ENCODE measurements around the gene CFAP45.
A peak's percentile ranks its signal among the peaks of the same experiment; 100 is the strongest.

CFAP45 gene

DNA sequence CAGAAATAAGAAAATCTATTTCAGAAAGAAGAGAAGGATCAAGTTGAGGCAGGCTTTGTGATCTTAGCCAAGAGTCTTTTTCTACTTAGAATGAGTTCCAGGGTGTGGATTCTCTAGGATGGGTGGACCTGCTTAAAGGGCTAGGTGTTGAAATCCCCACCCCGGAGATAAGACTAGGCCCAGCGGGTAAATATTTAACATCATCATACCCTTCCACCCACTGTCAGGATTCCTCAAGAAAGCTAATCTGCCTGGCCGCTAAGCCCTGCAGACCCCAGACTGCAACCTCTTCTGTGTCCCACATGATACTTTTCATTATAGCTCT is 39.7 kb upstream of the CFAP45 start:
- Histone ChIP-seq H3K4me1 (ENCODE audit: insufficient read depth, poor library complexity, severe bottlenecking) (peaks cover 15% of the 10 kb centered on the region), H3K4me3 (ENCODE audit: severe bottlenecking) (no peak overlapping the region), H3K27ac (ENCODE audit: poor library complexity, severe bottlenecking) (no peak overlapping the region), H3K36me3 (ENCODE audit: low read depth) (no peaks in the 10 kb centered on the region), H3K9me3 (ENCODE audit: severe bottlenecking) (no peaks in the 10 kb centered on the region), H3K27me3 (ENCODE audit: insufficient read depth, poor library complexity, severe bottlenecking) (no peaks in the 10 kb centered on the region)
- no peak for ATAC-seq (ENCODE audit: low read depth)
- no peak for DNase-seq (ENCODE audit: low spot score)
- TF ChIP-seq, protein P1, sequence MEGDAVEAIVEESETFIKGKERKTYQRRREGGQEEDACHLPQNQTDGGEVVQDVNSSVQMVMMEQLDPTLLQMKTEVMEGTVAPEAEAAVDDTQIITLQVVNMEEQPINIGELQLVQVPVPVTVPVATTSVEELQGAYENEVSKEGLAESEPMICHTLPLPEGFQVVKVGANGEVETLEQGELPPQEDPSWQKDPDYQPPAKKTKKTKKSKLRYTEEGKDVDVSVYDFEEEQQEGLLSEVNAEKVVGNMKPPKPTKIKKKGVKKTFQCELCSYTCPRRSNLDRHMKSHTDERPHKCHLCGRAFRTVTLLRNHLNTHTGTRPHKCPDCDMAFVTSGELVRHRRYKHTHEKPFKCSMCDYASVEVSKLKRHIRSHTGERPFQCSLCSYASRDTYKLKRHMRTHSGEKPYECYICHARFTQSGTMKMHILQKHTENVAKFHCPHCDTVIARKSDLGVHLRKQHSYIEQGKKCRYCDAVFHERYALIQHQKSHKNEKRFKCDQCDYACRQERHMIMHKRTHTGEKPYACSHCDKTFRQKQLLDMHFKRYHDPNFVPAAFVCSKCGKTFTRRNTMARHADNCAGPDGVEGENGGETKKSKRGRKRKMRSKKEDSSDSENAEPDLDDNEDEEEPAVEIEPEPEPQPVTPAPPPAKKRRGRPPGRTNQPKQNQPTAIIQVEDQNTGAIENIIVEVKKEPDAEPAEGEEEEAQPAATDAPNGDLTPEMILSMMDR (IDR thresholded peaks at IDR 0.05; ENCODE audit: poor library complexity, severe bottlenecking): no peak

DNA sequence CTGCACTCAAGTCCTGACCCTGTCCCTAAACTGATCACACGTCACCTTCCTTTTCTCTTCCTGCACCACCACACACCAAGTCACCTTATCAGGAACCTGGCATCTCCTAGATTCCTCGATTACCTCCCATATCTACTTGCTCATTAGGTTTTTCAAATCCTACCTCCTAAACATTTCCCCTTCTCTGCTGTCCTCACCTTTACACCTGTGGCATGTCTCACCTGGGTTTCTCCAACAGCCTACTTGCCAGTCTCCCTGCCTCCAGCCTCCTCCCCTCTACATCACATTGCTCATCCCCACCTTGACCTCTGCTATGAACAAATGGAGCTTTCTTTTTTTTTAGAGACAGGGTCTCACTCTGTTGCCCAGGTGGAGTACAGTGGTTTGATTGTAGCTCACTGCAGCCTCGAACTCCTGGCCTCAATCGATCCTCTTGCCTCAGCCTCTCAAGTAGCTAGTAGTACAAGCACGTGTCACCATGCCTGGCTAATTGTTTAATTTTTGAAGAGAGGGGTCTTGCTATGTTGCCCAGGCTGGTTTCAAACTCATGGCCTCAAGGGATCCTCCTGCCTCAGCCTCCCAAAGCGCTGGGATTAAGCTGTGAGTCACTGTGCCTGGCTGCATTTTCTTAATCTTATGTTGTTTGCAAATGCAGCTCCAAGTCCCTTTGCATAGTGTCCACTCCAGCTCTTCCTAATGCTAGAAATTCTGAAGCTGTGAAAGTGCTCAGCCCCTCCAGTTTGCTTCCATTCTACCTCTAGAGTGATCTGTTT is 39.1 kb upstream of the CFAP45 start:
- no peaks in the 10 kb centered on the region for H3K9me3 ChIP-seq (ENCODE audit: severe bottlenecking)
- H3K27me3 ChIP-seq (ENCODE audit: insufficient read depth, poor library complexity, severe bottlenecking): no peaks in the 10 kb centered on the region
- no peak for ATAC-seq (ENCODE audit: low read depth)
- TF ChIP-seq, protein P1 (IDR thresholded peaks at IDR 0.05; ENCODE audit: poor library complexity, severe bottlenecking): no peak
- H3K36me3 ChIP-seq (ENCODE audit: low read depth): no peaks in the 10 kb centered on the region
- DNase-seq (ENCODE audit: low spot score): no peak
- H3K4me1 ChIP-seq (ENCODE audit: insufficient read depth, poor library complexity, severe bottlenecking): peaks cover 10% of the 10 kb centered on the region
- H3K4me3 ChIP-seq (ENCODE audit: severe bottlenecking): no peak overlapping the region
- H3K27ac ChIP-seq (ENCODE audit: poor library complexity, severe bottlenecking): no peak overlapping the region

DNA sequence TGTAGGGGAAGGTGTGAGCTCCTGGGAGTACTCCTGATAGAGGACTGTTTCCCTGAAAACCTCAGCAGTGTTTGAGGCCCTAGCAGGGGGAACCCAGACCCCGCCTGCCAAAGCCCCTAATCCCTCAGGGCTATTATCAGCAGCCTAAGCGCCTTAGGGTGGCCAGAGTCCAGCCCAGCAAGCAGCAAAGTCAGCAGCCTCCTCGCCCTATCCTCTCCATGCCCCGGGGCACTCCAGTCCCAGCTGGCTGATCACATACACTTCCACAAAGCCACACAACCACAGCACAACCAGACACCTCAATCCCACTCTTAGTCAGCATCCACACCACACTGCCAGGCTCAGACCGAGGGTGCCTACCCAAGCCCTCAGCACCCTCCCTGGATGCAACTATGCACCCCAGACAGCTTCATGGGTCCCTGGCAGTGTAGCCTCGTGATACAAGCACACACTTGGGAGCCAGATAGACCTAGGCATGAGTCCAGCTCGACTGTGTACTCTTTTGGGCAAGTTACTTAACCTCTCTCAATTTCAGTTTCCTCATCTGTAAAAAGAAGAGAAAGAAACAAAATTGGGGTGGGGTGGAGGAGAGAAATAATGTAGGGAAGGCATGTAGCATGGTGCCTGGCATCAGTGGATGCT is 38.4 kb upstream of the CFAP45 start:
- H3K27ac ChIP-seq (ENCODE audit: poor library complexity, severe bottlenecking): no peak overlapping the region
- peaks cover 7% of the 10 kb centered on the region for H3K4me1 ChIP-seq (ENCODE audit: insufficient read depth, poor library complexity, severe bottlenecking)
- H3K27me3 ChIP-seq (ENCODE audit: insufficient read depth, poor library complexity, severe bottlenecking): no peaks in the 10 kb centered on the region
- ATAC-seq (ENCODE audit: low read depth) (no peak), DNase-seq (ENCODE audit: low spot score) (no peak)
- no peaks in the 10 kb centered on the region for H3K36me3 ChIP-seq (ENCODE audit: low read depth)
- TF ChIP-seq, protein P1 (IDR thresholded peaks at IDR 0.05; ENCODE audit: poor library complexity, severe bottlenecking): no peak
- no peaks in the 10 kb centered on the region for H3K9me3 ChIP-seq (ENCODE audit: severe bottlenecking)
- no peak overlapping the region for H3K4me3 ChIP-seq (ENCODE audit: severe bottlenecking)

DNA sequence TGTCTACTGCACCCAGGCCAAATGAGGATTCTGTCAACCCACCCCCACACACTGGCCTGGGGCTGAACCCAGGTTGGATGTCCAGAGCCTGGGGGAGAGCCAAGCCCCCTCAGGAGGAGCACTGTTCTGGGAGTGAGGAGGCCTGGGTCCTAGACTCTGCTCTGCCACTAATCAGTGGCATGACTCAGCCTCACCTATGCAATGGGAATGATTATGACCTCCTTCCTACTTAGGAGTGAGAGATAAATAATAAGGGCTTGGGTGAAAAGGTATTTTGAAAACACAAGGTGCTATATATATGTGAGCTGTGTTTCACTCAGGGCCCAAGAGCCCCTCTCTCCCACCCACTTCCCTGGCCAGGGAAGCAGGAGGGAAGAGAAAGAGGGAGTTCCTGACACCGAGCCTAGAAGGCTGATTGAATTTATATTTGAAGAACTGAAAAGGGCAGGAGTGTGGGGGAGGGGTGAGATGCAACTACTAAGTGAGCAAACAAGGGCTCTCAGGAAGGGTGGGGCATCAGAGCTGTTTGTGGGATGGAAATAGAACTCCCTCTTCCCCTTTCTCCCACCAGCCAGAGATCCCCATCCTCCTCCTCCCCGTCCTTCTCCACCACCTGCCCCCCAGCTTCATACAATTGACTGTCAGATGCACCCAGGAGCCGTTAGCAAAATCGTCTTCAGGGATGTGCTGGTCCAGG is 37.2 kb upstream of the CFAP45 start:
- ATAC-seq (ENCODE audit: low read depth): 0 out of 3 replicates have a peak, but pooled peaks have one; percentile 11
- H3K4me1 ChIP-seq (ENCODE audit: insufficient read depth, poor library complexity, severe bottlenecking): peaks cover 14% of the 10 kb centered on the region
- no peaks in the 10 kb centered on the region for H3K36me3 ChIP-seq (ENCODE audit: low read depth)
- H3K4me3 ChIP-seq (ENCODE audit: severe bottlenecking): no peak overlapping the region
- no peaks in the 10 kb centered on the region for H3K27me3 ChIP-seq (ENCODE audit: insufficient read depth, poor library complexity, severe bottlenecking)
- no peak for DNase-seq (ENCODE audit: low spot score)
- TF ChIP-seq, protein P1 (IDR thresholded peaks at IDR 0.05; ENCODE audit: poor library complexity, severe bottlenecking): no peak
- no peak overlapping the region for H3K27ac ChIP-seq (ENCODE audit: poor library complexity, severe bottlenecking)
- H3K9me3 ChIP-seq (ENCODE audit: severe bottlenecking): no peaks in the 10 kb centered on the region

Measured in RWPE2 (cell line).